H9 (cell line): ENCODE results near the gene SIN3B. TPM values are rescaled to one million over a fixed set of nuclear protein-coding genes. Genes with fewer than 3 reads are reported as not detected.

ENCODE experiments used
- DNase-seq: peaks from one replicate; pipeline ENCODE4 v3.0.0-alpha.2; 2017
- H2AFZ ChIP-seq: one replicate; pipeline ENCODE4 v1.6.1; 2013; ENCODE audit warnings: mild to moderate bottlenecking, low read length, control low read depth, moderate library complexity
- H2AK5ac ChIP-seq: 2 replicates; pipeline ENCODE4 v1.6.1; 2013; ENCODE audit warnings: low read length, control low read depth, mixed read lengths; ENCODE audit not compliant: insufficient read length
- H2BK120ac ChIP-seq: one replicate; pipeline ENCODE4 v1.6.1; 2013; ENCODE audit warnings: low read depth, mild to moderate bottlenecking, low read length, control low read depth, inconsistent platforms; ENCODE audit not compliant: poor library complexity, severe bottlenecking
- H2BK12ac ChIP-seq: 2 replicates; pipeline ENCODE4 v1.6.1; 2013; ENCODE audit warnings: low read length, control low read depth, mixed read lengths, low read depth; ENCODE audit not compliant: insufficient read length
- H2BK15ac ChIP-seq: 2 replicates; pipeline ENCODE4 v1.6.1; 2013; ENCODE audit warnings: low read depth, low read length, control low read depth
- H2BK20ac ChIP-seq: one replicate; pipeline ENCODE4 v1.6.1; 2013; ENCODE audit warnings: low read depth, mild to moderate bottlenecking, low read length, control low read depth, inconsistent platforms; ENCODE audit not compliant: poor library complexity, severe bottlenecking
- H2BK5ac ChIP-seq: 2 replicates; pipeline ENCODE4 v1.6.1; 2013; ENCODE audit warnings: low read length, control low read depth, mixed read lengths; ENCODE audit not compliant: insufficient read length
- H3K14ac ChIP-seq: 2 replicates; pipeline ENCODE4 v1.6.1; 2013; ENCODE audit warnings: low read length, control low read depth; ENCODE audit not compliant: insufficient read depth
- H3K18ac ChIP-seq: 2 replicates; pipeline ENCODE4 v1.6.1; 2013; ENCODE audit warnings: low read depth, mild to moderate bottlenecking, mixed read lengths, low read length, control low read depth; ENCODE audit not compliant: insufficient read length
- H3K23ac ChIP-seq: 2 replicates; pipeline ENCODE4 v1.6.1; 2013; ENCODE audit warnings: low read length, control low read depth, mixed read lengths, low read depth; ENCODE audit not compliant: insufficient read length
- H3K23me2 ChIP-seq: 2 replicates; pipeline ENCODE4 v1.6.1; 2013; ENCODE audit warnings: low read depth, mild to moderate bottlenecking, mixed read lengths, low read length, control low read depth; ENCODE audit not compliant: insufficient read length, poor library complexity, severe bottlenecking
- H3K27ac ChIP-seq: 2 replicates; pipeline ENCODE4 v1.5.1; 2013; ENCODE audit warnings: low read length, control low read depth, mixed read lengths, low read depth; ENCODE audit not compliant: insufficient read length
- H3K27me3 ChIP-seq: 2 replicates; pipeline ENCODE4 v1.6.1; 2013; ENCODE audit warnings: low read length, control low read depth, inconsistent platforms; ENCODE audit not compliant: insufficient read depth
- H3K4ac ChIP-seq: 2 replicates; pipeline ENCODE4 v1.6.1; 2013; ENCODE audit warnings: low read depth, mild to moderate bottlenecking, control low read depth, inconsistent platforms, low read length, moderate library complexity
- H3K4me1 ChIP-seq: 2 replicates; pipeline ENCODE4 v1.6.1; 2013; ENCODE audit warnings: low read length, control low read depth, inconsistent platforms; ENCODE audit not compliant: insufficient read depth
- H3K4me2 ChIP-seq: 2 replicates; pipeline ENCODE4 v1.6.1; 2013; ENCODE audit warnings: low read length, control low read depth, mixed read lengths; ENCODE audit not compliant: insufficient read length, insufficient read depth
- H3K56ac ChIP-seq: 2 replicates; pipeline ENCODE4 v1.6.1; 2013; ENCODE audit warnings: low read depth, mild to moderate bottlenecking, mixed read lengths, low read length, control low read depth; ENCODE audit not compliant: insufficient read length
- H3K79me1 ChIP-seq: 2 replicates; pipeline ENCODE4 v1.6.1; 2013; ENCODE audit warnings: low read depth, mild to moderate bottlenecking, moderate library complexity, low read length, control low read depth, inconsistent platforms; ENCODE audit not compliant: insufficient read depth, poor library complexity, severe bottlenecking
- H3K79me2 ChIP-seq: 2 replicates; pipeline ENCODE4 v1.6.1; 2013; ENCODE audit warnings: low read length, control low read depth, inconsistent platforms; ENCODE audit not compliant: insufficient read depth
- H3K9ac ChIP-seq: 2 replicates; pipeline ENCODE4 v1.6.1; 2013; ENCODE audit warnings: low read length, control low read depth, mixed read lengths; ENCODE audit not compliant: insufficient read length; ENCODE audit errors: extremely low read depth
- H3K9me3 ChIP-seq: one replicate; pipeline ENCODE4 v1.6.1; 2013; ENCODE audit warnings: low read depth, low read length, inconsistent platforms; ENCODE audit not compliant: control insufficient read depth
- H3T11ph ChIP-seq: one replicate; pipeline ENCODE4 v1.6.1; 2013; ENCODE audit warnings: mild to moderate bottlenecking, low read length, control low read depth, inconsistent platforms
- H4K20me1 ChIP-seq: one replicate; pipeline ENCODE4 v1.6.1; 2013; ENCODE audit not compliant: control insufficient read depth, insufficient read length, insufficient read depth
- H4K5ac ChIP-seq: 2 replicates; pipeline ENCODE4 v1.6.1; 2013; ENCODE audit warnings: low read depth, mild to moderate bottlenecking, mixed read lengths, low read length, control low read depth; ENCODE audit not compliant: insufficient read length
- H4K8ac ChIP-seq: replicated peaks from 2 replicates; pipeline ENCODE4 v1.6.1; 2013; ENCODE audit warnings: low read length, control low read depth, mixed read lengths, low read depth; ENCODE audit not compliant: insufficient read length
- H4K91ac ChIP-seq: 2 replicates; pipeline ENCODE4 v1.6.1; 2013; ENCODE audit warnings: low read depth, mild to moderate bottlenecking, moderate library complexity, mixed read lengths, low read length, control low read depth; ENCODE audit not compliant: insufficient read length
- H3K27ac Mint-ChIP-seq, 3 experiments: 2 replicates in 2 of 3; 3 replicates in 1 of 3; pipeline ENCODE4 v1.8.0; 2020 to 2021; ENCODE audit warnings: mixed read lengths in 3 of 3, mild to moderate bottlenecking in 1 of 3, moderate library complexity in 1 of 3
- H3K27me3 Mint-ChIP-seq: 2 replicates; pipeline ENCODE4 v1.8.0; 2021; ENCODE audit warnings: low read depth, mild to moderate bottlenecking, moderate library complexity, mixed read lengths
- H3K36me3 Mint-ChIP-seq, 3 experiments: 2 replicates in 2 of 3; 3 replicates in 1 of 3; pipeline ENCODE4 v1.8.0; 2020 to 2021; ENCODE audit warnings: low read depth in 3 of 3, mixed read lengths in 3 of 3; ENCODE audit not compliant: insufficient read depth in 1 of 3
- H3K4me1 Mint-ChIP-seq, 2 experiments: 2 replicates each; pipeline ENCODE4 v1.8.0; 2020; ENCODE audit warnings: mixed read lengths in 2 of 2
- H3K4me3 Mint-ChIP-seq, 2 experiments: 2 replicates in 1 of 2; 3 replicates in 1 of 2; pipeline ENCODE4 v1.8.0; 2020 to 2021; ENCODE audit warnings: mild to moderate bottlenecking in 2 of 2, mixed read lengths in 2 of 2, moderate library complexity in 1 of 2
- H3K9me3 Mint-ChIP-seq, 2 experiments: 2 replicates in 1 of 2; 3 replicates in 1 of 2; pipeline ENCODE4 v1.8.0; 2020; ENCODE audit warnings: mild to moderate bottlenecking in 2 of 2, mixed read lengths in 2 of 2, moderate library complexity in 1 of 2
- CTCF ChIP-seq: fragments of 200-600 bp; sonication (generic); conservative IDR thresholded peaks from 3 replicates; pipeline ENCODE4 v1.8.0; 2021; ENCODE audit warnings: antibody characterized with exemption, mild to moderate bottlenecking
- WGBS: extraction: QIAGEN DNeasy Blood & Tissue Kit; methylation state at CpG from one replicate; pipeline ENCODE4 v1.1.7; 2013; ENCODE audit warnings: missing lambda C conversion rate, low lambda C conversion rate, mixed read lengths; ENCODE audit not compliant: insufficient read length; ENCODE audit errors: extremely low coverage; 5-methylcytosine and 5-hydroxymethylcytosine counted together
- total RNA-seq: library from RNA; stranded (reverse); gene quantifications from 2 replicates; pipeline ENCODE4 v1.2.1, GENCODE V29; 2021

The SIN3B gene
- total RNA-seq, 1 experiment from 2014 or later = 72.7 TPM

- no peak overlapping the region for H3K23ac ChIP-seq
- no peaks in the 10 kb centered on the region for H3K79me1 ChIP-seq
- no peak overlapping the region for H2AFZ ChIP-seq
- no peaks in the 10 kb centered on the region for H3K9me3 ChIP-seq
- H3K27me3 ChIP-seq = peaks cover 3% of the 10 kb centered on the region; the same call in 1 of the 2 replicates
- no peak overlapping the region for H3K14ac ChIP-seq
- no peak overlapping the region for H3K9ac ChIP-seq
- H3K4me1 Mint-ChIP-seq = peaks cover 0 to 9% of the 10 kb centered on the region in 2 experiments; a peak in 1 of 4 replicates
- H2BK20ac ChIP-seq = no peak overlapping the region
- H3K18ac ChIP-seq = no peak overlapping the region
- H3K56ac ChIP-seq = no peak overlapping the region
- H3K79me2 ChIP-seq = no peaks in the 10 kb centered on the region
- H4K5ac ChIP-seq = no peak overlapping the region
- no peak overlapping the region for H2BK12ac ChIP-seq
- H4K20me1 ChIP-seq = peaks cover 3% of the 10 kb centered on the region
- no peak overlapping the region for H2BK5ac ChIP-seq
- no peak overlapping the region for H3T11ph ChIP-seq
- WGBS = no CpG with 5 or more reads among the region's 7 CpGs
- H3K27me3 Mint-ChIP-seq = peaks cover 14% of the 10 kb centered on the region
- H4K91ac ChIP-seq = no peak overlapping the region
- H3K27ac ChIP-seq = no peak overlapping the region
- no peaks in the 10 kb centered on the region for H3K4me1 ChIP-seq
- TF ChIP-seq CTCF = no peak
- no peak overlapping the region for H2BK120ac ChIP-seq
- no peaks in the 10 kb centered on the region for H3K36me3 Mint-ChIP-seq
- peaks cover 0 to 3% of the 10 kb centered on the region in 2 experiments; a peak in 1 of 5 replicates for H3K9me3 Mint-ChIP-seq
- no peak overlapping the region for H2BK15ac ChIP-seq
- H4K8ac ChIP-seq = no peak overlapping the region
- no peak overlapping the region for H3K4me2 ChIP-seq
- H2AK5ac ChIP-seq = no peak overlapping the region
- no peak for DNase-seq
- H3K27ac Mint-ChIP-seq = no peak overlapping the region
- H3K4ac ChIP-seq = no peak overlapping the region
- H3K23me2 ChIP-seq = no peaks in the 10 kb centered on the region
- no peak overlapping the region for H3K4me3 Mint-ChIP-seq
Measured at GRCh38 chr19:16903347-16903746, 74.1 kb downstream of the SIN3B start.
